HG02852 (cell line): ENCODE results near the gene LETM1.

Experiments
- ATAC-seq: cut with Tn5 transposase; IDR thresholded peaks from one replicate; pipeline ENCODE4 v1.9.1; 2021; ENCODE audit warnings: mild to moderate bottlenecking, moderate library complexity; ENCODE audit not compliant: unreplicated experiment

Gene LETM1

DNA sequence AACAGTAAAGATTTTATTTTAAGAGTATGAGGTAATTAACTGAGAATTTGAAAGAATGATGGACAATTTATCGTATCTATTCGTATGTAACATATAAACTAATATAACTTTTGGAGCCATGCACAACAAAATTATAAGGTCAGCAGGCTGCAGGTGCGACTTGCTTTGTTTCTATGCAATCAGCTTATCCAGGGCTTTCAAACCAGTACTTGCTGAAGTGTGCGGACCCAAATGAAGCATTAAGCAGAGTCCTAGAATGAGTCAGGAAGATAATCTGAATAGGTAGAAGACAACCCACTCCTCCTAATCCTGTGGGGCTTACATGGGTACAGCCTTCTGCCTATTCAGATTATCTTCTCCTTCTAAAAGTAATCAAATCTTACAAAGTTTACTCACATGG, 17.3 kb upstream of the LETM1 start:
- ATAC-seq: no peak

DNA sequence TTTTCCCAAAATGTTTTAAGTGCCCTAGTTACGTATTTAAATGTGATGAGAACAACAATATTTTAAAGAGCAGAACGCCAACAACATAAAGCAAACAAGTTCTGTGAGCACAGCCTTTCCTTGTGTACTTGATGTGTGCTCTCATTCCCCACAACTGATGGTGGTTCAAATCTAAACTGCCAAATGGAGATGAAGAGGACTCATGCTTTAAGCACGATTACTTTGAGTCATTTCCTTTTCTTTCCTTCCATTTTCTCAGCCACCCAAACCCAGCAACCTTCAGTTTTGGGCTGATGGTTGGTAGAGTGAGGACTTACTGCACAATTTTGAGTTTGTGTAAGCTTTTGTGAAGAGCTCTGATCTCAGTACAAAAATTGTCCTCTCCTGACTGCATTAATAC, 16.9 kb upstream of the LETM1 start:
- ATAC-seq: no peak

DNA sequence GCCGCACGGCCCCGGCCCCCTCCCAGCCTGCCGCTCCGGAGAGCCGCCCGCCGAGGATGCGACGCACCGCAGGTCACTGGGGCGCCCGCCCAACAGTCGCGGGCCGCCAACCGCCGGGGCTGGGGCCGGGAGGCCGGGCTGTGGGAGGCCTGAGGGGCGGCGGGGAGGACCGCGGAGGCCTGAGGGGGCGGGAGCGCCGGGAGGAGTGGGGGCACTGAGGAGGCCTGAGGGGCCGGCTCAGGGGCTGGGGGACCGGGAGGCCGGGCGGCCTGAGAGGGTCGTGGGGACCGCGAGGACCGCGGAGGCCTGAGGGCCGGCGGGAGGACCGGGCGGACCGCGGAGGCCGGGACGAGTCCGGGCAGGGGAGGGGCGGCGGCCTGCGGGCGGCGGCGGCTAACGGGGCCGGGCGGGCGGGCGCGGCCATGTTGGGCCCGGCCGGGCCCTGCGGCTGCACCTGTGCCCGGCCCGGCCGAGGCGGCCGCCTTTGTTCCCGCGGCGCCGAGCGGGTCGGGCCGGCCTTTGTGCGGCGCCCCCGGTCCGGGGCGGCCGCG, 15.6 kb upstream of the LETM1 start:
- peak; percentile 8 for ATAC-seq

DNA sequence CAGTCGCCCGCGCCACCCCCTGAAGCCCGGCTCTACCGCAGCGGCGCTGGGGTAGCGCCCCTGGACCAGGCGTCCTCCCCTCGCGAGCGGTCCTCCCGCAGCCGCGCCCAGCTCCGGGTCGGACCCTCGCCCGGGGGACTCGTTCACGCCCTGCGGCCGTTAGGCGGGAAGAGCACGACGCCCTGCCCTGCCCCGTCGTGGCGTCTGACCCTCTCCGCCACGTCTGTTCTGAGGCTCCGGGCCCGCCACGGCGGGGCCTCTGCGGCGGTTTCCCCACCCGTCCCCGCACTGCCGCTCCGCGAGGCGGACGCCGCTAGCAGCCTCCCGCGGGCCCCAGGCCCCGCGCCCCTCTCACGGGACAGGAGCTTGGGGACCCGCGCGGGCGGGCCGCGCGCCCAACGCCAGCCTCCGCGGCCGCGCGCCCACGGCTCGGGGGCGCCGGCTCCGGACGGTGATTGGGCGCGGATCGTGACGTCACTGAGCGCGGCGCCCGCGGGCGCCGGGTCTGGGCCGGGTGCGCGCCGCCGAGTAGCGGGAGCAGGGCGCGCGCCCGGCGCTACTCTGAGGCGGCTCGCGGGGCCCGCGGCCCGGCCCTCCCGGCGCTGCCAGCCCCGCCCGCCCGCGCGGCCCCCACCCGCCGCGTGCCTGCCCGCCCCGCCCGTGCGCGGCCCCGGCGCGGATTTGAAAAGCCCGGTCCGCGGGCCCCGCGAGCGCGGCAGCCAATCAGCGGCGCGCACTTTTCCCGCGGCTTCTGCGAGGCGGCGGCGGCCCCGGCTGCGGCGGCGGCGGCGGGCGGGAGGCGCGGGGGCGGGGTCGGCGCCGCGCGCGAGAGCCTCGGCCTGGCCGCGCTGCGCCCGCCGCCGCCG, 14.9 kb upstream of the LETM1 start, which contains the start of gene NSD2:
TSS of gene NSD2 (plus strand) at position 816 of the 866 bp plus-strand sequence. CDS start 29,262 bp downstream, outside the sequence.
- ATAC-seq: peak; percentile 61

DNA sequence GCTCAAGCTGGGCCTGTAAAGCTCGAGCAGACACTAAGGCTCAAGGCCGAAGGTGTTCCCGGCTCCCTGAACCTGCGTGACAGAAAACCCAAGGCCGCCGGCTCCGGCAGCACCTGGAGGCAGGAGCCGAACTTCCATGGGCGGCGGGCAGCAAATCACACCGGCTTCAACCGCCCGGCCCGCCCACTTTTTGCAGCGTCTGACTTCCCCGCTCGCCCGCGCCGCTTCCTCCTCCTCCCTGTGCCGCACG, 14.3 kb upstream of the LETM1 start:
- peak; percentile 48 for ATAC-seq

DNA sequence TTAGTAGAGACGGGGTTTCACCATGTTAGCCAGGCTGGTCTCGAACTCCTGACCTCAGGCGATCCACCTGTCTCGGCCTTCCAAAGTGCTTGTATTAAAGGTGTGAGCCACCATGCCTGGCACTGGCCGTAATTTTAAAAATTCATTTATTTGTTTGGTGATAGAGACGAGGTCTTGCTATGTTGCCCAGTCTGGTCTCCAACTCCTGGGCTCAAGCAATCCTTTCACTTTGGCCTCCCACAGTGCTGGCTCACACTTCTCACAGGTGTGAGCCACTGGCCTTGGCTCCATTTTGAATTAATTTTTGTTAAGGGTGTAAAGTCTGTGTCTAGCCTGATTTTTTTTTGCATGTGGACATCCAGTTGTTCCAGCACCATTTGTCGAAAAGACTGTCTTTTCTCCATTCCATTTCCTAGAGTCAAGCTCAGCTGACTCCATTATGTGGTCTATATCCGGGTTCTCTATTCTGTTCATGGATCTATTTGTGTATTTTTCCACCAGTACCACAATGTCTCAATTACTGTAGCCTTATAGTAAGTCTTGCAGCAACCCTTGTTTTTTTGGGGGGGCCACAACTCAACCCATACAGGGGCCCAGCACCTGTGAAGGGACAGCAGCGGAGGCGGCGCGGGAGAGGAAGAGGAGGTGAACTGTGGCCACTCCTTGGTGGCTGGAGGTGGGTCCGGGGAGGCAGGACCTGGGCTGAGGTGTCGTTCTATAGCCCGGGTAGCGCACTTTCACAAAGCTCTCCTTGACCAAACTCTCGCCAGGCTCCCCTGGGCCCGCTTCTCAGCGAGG, 13.8 kb upstream of the LETM1 start:
- ATAC-seq: no peak

DNA sequence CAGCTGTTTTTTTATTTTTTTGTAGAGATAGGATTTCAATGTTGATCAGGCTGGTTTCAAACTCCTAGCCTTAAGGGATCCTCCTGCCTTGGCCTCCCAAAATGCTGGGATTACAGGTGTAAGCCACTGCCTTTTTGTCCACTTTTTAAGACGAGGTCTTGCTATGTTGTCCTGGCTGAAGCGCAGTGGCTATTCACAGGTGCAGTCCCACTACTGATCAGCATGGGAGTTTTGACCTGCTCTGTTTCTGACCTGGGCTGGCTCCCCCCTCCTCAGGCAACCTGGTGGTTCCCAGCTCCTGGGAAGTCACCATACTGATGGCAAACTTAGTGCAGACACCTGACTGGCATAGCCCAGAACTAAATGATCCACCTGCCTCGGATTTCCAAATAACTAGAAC, 13.0 kb upstream of the LETM1 start:
- no peak for ATAC-seq

DNA sequence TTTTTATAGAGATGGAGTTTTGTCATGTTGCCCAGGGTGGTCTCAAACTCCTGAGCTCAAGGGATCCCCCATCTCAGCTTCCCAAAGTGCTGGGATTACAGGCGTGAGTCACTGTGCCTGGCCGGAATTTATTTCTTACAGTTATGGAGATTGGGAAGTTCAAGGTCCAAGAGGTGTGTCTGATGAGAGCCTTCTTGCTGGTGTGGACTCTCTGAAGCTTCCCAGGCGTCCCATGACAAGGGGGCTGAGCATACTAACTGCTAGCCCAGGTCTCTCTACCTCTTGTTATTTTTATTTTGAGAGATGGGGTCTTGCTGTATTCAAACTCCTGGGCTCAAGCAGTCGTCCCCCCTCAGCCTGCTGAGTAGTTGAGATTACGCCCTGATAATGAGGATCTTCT, 12.3 kb upstream of the LETM1 start:
- ATAC-seq: no peak

DNA sequence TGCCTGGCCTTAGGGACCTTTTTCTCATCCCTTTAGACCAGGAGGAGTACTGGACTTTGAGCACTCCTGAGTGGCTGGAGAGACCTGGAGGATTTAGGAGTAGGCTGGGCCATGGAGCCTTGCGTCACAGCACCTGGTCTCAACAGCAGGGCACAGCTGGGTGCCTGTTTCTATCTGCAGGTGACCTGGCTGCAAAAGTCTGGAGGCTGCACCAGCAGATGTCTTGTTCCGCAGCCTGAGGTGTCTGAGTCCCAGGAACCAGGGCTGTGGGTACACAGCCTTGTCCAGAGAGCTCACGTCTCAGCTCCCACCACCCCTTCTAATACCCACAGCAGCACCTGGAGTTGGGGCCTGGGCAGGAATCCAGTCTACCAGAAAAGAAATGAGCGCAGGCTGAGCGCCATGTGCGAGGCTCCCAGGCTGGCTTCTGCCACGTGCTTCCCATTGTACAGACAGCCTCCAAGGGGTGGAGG, 10.3 kb upstream of the LETM1 start:
- no peak for ATAC-seq

DNA sequence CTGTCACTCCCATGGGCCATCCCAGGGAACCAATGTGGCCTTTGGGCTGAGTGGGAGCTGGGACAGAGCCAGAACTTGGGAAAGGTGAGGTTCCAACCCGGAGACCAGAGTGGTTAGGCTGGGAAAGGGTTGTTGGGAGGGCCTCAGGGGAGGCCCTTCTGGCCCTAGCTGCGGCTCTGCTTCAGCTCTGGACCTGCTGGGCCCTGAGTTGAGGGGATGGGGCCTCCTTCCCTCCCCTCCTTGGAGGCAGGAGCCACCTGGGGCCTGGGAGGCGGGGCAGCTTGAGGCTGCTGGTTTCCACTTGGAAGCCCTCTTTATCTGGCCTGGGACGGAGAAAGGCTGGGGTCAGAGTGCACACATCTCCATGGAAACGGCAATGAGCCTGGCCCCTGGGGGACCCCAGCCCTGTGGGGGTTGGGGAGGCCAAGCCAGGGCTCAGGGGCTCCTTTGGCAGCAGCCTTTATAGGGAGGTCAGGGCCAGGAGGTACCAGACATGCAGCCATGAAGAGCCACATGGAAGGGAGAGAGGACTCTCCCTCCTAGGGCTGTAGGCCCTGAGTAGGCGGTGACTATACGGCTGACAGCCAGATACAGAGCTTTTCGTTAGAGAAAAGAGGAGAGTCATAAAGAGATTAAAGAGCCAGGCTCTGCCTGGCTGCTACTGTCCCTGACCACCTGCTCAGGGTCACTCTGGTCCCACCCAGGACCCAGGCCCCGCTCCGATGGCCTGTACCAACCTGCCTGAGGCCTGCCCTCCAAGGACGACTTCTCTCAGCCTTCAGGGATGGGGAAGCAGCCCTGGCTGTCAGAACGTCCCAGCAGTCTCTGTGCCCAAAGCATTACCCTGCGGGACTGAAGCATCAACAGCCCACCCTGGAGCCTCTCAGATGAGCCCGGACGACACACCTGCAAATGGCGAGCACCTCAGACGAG, 8.4 kb upstream of the LETM1 start:
- no peak for ATAC-seq

DNA sequence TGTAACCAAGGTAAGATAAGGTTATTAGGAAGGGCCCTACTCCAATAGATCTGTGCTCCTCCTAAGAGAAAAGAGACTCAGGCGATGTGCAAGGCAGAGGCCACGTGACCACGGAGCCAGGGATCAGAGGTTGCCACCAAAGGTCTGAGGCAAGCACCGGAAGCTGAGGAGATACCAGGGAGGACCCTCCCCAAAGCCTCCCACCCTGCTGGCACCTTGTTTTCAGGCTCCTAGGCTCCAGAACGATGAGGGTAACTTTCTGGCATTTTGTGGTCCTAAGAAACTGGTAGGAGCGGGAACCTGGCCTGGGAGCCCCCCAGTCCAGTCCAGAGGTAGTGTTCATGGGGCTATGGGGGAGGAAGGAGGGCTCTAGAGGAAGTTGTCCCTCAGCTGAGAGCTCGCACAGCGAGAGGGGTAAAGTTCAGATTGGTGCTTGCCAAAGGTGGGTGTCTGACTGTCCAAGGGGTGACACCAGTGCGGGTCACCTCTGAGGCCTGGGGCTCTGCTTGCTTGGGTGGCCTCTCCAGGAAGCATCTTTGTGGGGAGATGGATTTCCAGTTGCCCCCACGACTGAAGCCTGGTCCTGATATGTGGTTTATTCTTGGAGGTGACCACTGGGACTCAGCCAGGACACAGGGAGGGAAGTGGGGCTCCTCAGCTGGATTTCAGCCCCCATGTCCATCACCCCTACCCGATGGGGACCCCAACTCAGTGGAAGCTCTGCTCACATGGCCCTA, 7.5 kb upstream of the LETM1 start:
- no peak for ATAC-seq

DNA sequence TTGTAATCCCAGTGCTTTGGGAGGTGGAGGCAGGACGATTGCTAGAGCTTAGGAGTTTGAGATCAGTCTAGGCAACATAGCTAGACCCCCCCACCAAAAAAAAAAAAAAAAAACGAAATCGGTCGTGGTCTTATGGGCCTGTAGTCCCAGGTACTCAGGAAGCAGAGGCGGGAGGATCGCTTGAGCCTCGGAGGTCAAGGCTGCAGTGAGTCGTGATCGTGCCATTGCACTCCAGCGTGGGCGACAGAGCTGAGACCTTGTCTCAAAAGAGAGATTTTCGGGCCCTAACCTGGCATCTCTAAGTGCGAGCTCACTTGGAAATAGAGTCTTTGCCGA, 7.0 kb upstream of the LETM1 start:
- no peak for ATAC-seq

DNA sequence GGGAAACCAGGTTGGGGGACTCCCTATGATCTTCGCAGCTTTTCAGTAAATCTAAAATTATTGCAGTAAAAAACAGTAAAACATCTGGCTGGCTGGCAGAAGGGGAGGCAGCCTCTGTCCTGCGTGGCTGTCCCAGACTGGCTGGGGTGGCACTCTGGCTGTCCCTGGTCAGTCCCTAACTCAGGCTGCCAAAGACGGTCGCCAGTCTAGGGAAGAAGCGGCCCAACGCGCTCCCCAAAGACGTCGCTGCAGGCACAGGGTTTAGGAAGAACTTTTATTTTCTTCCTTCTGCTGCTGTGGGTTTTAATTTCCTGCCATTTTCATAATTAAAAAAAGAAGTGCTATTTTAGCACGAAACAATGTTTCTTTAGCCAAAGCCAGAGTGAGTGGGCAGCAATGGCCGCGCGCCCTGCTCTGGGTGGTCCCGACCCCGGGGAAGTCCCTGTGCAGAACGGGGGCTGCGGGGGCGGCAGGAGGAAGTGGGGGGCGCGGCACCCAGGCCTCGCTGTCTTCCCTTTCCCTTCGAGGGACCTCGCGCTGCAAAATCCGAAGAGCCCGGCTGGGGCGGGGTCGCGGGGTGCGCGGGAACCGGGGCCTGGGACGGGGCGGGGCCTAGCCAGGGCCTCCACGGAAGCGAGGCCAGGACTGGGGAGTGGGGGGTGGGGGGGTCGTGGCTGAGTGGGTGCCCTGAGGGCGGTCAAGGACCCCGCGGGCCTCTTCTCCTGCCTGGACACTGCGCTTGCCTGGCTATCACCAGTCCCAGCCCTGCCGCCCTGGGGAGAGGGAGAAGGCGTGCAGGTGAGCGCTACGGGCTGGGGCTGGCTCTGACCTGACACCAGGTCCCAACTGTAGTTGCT, 6.3 kb upstream of the LETM1 start:
- no peak for ATAC-seq

DNA sequence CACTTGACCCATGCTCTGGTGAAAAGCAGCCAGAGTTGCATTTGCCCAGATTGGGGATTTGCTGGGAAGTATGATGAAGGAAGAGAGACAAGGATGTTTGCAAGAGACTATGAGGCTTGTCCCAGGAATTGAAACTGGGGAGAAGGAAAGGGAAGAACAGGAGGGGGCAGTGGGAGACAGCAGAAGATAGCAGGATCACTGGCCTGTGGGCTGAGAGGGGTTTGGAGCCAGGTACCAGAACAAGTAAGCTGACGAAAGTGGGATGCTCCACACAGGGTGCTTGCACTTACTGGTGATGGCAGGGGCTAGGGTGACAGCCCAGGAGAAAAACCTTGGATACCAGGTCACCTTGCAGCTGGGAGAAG, 3.4 kb upstream of the LETM1 start:
- ATAC-seq: no peak

DNA sequence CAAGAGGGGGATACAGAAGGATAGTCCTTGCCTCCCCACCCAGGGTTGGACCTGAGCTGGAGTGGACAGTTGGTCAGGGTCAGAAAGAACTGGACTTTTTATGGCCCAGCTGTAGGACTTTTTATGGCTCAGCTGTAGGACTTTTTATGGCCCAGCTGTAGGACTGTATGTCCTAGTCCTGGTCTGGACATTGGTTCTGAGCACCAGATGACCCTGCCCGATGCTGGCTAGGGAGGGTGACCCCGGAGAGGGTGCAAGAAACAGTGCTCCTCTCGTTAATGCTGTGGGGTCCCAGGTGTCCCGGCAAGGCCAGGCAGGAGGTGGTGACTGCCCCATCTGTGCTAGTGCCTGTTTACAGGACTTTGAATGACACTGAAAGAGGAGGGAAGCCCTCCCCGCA, 2.0 kb upstream of the LETM1 start:
- no peak for ATAC-seq

DNA sequence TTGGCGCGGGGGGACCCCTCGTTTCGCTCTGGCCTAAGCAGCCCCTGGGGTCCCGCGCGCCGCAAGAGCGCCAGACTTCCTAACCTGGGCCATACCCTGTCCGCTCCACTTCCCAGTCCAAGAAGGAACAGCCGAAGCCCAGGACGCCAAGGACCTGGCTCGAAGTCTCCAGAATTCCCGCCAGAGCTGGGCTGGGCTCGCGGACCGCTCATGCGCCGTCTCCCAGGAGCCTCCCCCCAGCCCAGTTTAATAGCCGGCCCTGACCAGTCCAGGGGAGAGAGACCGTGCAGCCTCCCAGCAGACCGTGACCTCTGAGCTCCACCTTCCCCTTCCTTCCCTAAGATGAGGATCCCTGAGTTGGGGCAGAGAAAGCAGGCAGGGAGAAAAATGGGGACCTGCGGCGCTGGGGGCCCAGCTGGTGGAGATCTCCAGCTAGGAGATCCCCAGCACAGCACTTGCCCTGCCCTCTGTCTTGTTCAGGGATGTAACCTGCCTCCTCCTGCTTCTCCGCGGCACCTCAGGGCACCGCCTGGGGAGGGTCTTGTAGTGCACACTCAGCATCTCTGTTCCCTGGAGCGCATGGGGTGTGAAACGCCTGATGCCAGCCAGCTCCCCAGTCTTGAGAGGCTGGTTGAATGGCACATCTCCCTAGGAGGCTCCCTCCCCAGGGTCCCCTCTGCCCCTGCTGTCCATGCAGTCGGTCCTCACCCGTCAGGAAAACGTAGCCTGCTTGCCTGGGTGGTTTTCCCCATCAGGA, 1.2 kb upstream of the LETM1 start:
- no peak for ATAC-seq

DNA sequence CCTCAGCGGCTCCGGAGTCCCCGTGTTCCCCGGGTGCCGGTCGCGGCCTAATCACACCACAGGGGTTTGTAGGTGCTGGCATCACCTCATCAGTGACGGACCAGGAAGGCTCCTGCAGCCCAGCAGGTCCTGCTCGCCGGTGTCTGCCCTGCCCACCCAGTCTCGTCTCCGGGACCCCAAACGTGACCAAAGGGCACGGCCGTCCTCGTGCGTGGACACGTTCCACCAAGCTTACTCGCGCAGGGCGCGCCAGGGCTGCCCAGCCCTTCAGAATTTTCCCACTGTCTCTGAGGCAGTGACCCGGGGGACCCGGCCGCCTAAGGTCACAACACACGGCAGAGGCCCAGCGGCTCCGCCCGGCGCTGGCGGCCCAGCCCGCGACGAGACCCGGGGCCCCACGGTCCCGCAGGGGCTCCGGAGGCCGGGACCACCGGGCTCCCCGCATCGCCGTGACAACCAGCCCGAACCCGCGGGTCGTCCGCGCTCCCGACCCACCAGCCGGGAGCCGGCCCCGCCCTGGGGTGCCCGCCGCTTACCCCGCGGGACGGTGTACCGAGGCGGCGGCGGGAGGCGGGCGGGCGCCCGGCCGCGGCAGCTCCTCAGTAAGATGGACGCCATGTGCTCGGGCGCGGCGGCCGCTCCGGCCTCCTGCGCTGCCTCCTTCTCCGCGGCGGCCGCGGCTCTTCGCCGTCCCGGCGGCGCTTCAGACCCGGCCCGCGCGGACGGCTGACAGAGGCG, 454 bp downstream of the LETM1 start:
- ATAC-seq: peak; percentile 22

DNA sequence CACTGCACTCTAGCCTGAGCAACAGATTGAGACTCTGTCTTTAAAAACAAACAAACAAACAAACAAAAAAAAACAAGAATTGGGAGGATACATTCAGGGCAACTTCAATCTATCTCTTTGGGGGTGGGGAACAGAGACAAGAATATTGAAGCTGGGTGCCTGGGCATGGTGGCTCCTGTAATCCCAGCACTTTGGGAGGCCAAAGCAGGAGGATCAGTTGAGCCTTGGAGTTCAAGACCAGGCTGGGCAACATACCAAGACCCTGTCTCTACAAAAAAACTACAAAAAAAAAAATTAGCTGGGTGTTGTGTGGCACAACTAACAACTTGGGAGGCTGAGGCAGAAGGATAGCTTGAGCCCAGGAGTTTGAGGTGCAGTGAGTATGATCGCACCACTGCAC, 1.2 kb downstream of the LETM1 start:
- ATAC-seq: no peak
